RKO (cell line): ENCODE measurements around the gene CWH43.
A peak's percentile ranks its signal among the peaks of the same experiment; 100 is the strongest.
"Not testable (repeated sequence)": the region's sequence is repeated elsewhere in the genome, so short reads cannot be mapped to it uniquely, and the experiment has no call there.

Experiments used
- DNase-seq: peaks from one replicate; pipeline ENCODE4 v3.0.0-alpha.2; 2016; ENCODE audit warnings: low spot score

CWH43 gene

GRCh38 chr4:48985976-48986653, at the start of gene CWH43:
Gene CWH43, plus strand, starts transcription at chr4:48986275. Its CDS starts 155 bp downstream, at chr4:48986430.
- DNase-seq = no peak

GRCh38 chr4:48937033-48937432, 49.0 kb upstream of the CWH43 start:
- no peak for DNase-seq

- no peak for DNase-seq
Observed at GRCh38 chr4:48938831-48939230, 47.2 kb upstream of the CWH43 start.

- DNase-seq = peak; percentile 88
Observed at GRCh38 chr4:48939785-48940184, 46.3 kb upstream of the CWH43 start.

- no peak for DNase-seq
Observed at GRCh38 chr4:48943387-48943786, 42.7 kb upstream of the CWH43 start.

GRCh38 chr4:48944252-48944651, 41.8 kb upstream of the CWH43 start:
- DNase-seq = peak; percentile 41

- DNase-seq = no peak
Observed at GRCh38 chr4:48944756-48945241, 41.3 kb upstream of the CWH43 start.

- no peak for DNase-seq
Observed at GRCh38 chr4:48945981-48946380, 40.1 kb upstream of the CWH43 start.

- DNase-seq = no peak
Observed at GRCh38 chr4:48947731-48948130, 38.3 kb upstream of the CWH43 start.

- DNase-seq = no peak
Observed at GRCh38 chr4:48949086-48949485, 37.0 kb upstream of the CWH43 start.

- DNase-seq = peak; percentile 43
Observed at GRCh38 chr4:48949518-48950219, 36.4 kb upstream of the CWH43 start.

- DNase-seq = no peak
Observed at GRCh38 chr4:48954314-48954713, 31.8 kb upstream of the CWH43 start.

GRCh38 chr4:48957366-48957765, 28.7 kb upstream of the CWH43 start:
- DNase-seq = not testable (repeated sequence)

- DNase-seq = no peak
Observed at GRCh38 chr4:48958582-48958981, 27.5 kb upstream of the CWH43 start.

GRCh38 chr4:48960988-48961635, 25.0 kb upstream of the CWH43 start:
- DNase-seq = no peak

- no peak for DNase-seq
Observed at GRCh38 chr4:48962636-48963035, 23.4 kb upstream of the CWH43 start.

- peak; percentile 92 for DNase-seq
Observed at GRCh38 chr4:48963042-48963679, 22.9 kb upstream of the CWH43 start.

GRCh38 chr4:48967101-48967500, 19.0 kb upstream of the CWH43 start:
- DNase-seq = no peak

GRCh38 chr4:48967631-48968030, 18.4 kb upstream of the CWH43 start:
- no peak for DNase-seq

- no peak for DNase-seq
Observed at GRCh38 chr4:48968814-48969213, 17.3 kb upstream of the CWH43 start.

GRCh38 chr4:48970471-48970921, 15.6 kb upstream of the CWH43 start:
- peak; percentile 36 for DNase-seq

GRCh38 chr4:48974979-48975640, 11.0 kb upstream of the CWH43 start:
- no peak for DNase-seq
